Colonic mucosa (tissue), 4 donors: ENCODE results near the gene ENPP6. TPM values are rescaled to one million over a fixed set of nuclear protein-coding genes. Genes with fewer than 3 reads are reported as not detected.

Experiments used
- DNase-seq: peaks from one replicate; pipeline ENCODE4 v3.0.0-alpha.2; 2020
- H3K27ac ChIP-seq: fragments of 200-600 bp; one replicate; pipeline ENCODE4 v1.8.0; 2021
- H3K27me3 ChIP-seq: fragments of 200-600 bp; one replicate; pipeline ENCODE4 v1.8.0; 2021
- H3K36me3 ChIP-seq: fragments of 200-600 bp; one replicate; pipeline ENCODE4 v1.8.0; 2021
- H3K4me1 ChIP-seq: fragments of 200-600 bp; one replicate; pipeline ENCODE4 v1.8.0; 2021; ENCODE audit warnings: mild to moderate bottlenecking
- H3K4me3 ChIP-seq: fragments of 200-600 bp; one replicate; pipeline ENCODE4 v1.8.0; 2021
- H3K9ac ChIP-seq, 2 donors: one replicate each; pipeline ENCODE4 v1.7.0; 2013; ENCODE audit warnings: control low read depth in 2 of 2, low read depth in 2 of 2, low read length in 2 of 2
- H3K9me3 ChIP-seq: fragments of 200-600 bp; one replicate; pipeline ENCODE4 v1.8.0; 2021
- intact Hi-C: fragments of 100-400 bp; cut with DNase I; formaldehyde crosslinking; loops from one replicate; pipeline ENCODE4 v1.14.1; 2022
- total RNA-seq, 2 donors: library from RNA; stranded (reverse); fragmentation: NEBNext Ultra II Directional in 1 of 2; extraction: Animal tissue kit (Norgen Biotek cat#: 25700) in 1 of 2; gene quantifications; one replicate each; pipeline ENCODE4 v1.2.1, GENCODE V29; 2021
- TF ChIP-seq, protein P1 (sequence below): fragments of 200-600 bp; IDR thresholded peaks from one replicate; pipeline ENCODE4 v1.8.0; 2022; ENCODE audit warnings: antibody characterized with exemption, mild to moderate bottlenecking
- donor health status: healthy.
- donor health status: DM: no; HTN: no; CAD: no.
- donor health status: DM: no; HTN: no; CAD: no.

ENPP6 gene
- total RNA-seq, 2 donors from 2014 or later: 0.27 to 0.53 TPM

DNA sequence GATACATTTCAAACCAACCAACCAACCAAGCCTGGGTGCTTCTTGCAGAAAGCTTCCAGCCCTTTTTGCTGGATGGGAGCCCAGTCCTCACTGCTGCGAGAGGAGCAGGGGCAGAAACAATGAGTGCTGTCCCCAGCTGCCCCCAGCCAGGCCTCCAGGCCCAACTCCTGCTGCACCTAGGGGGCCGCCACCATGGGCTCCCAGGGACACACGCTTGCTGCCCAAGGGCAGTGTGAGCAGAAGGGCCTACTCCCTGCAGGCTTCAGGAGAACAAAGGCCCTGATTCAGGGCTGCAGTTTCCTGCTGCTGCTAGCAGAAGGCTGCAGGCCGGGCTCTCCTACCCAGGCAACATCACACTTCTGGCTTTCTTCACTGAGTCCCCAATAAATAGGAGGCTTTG lies 37.7 kb upstream of the ENPP6 start:
- Histone ChIP-seq H3K36me3 (no peaks in the 10 kb centered on the region), H3K27ac (no peak overlapping the region), H3K4me3 (no peak overlapping the region), H3K27me3 (no peaks in the 10 kb centered on the region), H3K9ac (no peak overlapping the region), H3K4me1 (no peaks in the 10 kb centered on the region), H3K9me3 (no peaks in the 10 kb centered on the region)
- intact Hi-C loops: no loop called here
- DNase-seq: no peak
- TF ChIP-seq, protein P1, sequence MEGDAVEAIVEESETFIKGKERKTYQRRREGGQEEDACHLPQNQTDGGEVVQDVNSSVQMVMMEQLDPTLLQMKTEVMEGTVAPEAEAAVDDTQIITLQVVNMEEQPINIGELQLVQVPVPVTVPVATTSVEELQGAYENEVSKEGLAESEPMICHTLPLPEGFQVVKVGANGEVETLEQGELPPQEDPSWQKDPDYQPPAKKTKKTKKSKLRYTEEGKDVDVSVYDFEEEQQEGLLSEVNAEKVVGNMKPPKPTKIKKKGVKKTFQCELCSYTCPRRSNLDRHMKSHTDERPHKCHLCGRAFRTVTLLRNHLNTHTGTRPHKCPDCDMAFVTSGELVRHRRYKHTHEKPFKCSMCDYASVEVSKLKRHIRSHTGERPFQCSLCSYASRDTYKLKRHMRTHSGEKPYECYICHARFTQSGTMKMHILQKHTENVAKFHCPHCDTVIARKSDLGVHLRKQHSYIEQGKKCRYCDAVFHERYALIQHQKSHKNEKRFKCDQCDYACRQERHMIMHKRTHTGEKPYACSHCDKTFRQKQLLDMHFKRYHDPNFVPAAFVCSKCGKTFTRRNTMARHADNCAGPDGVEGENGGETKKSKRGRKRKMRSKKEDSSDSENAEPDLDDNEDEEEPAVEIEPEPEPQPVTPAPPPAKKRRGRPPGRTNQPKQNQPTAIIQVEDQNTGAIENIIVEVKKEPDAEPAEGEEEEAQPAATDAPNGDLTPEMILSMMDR: no peak

DNA sequence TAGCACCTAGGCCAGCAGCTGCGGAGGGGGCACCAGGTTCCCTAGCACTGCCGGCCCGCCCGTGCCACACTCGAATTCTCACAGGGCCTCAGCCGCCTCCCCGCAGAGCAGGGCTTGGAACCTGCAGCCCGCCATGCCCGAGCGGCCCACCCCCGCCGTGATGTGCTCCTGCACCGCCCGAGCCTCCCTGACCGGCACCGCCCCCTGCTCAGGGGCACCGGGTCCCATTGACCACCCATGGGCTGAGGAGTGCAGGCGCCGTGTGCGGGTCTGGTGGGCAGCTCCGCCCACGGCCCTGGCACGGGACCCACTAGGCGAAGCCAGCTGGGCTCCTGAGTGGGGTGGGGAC lies 35.4 kb upstream of the ENPP6 start:
- H3K27ac ChIP-seq: no peak overlapping the region
- H3K27me3 ChIP-seq: no peaks in the 10 kb centered on the region
- H3K36me3 ChIP-seq: no peaks in the 10 kb centered on the region
- H3K4me1 ChIP-seq: no peaks in the 10 kb centered on the region
- intact Hi-C loops: no loop called here
- H3K9me3 ChIP-seq: no peaks in the 10 kb centered on the region
- no peak for DNase-seq
- no peak overlapping the region for H3K9ac ChIP-seq
- no peak overlapping the region for H3K4me3 ChIP-seq
- TF ChIP-seq, protein P1: no peak

DNA sequence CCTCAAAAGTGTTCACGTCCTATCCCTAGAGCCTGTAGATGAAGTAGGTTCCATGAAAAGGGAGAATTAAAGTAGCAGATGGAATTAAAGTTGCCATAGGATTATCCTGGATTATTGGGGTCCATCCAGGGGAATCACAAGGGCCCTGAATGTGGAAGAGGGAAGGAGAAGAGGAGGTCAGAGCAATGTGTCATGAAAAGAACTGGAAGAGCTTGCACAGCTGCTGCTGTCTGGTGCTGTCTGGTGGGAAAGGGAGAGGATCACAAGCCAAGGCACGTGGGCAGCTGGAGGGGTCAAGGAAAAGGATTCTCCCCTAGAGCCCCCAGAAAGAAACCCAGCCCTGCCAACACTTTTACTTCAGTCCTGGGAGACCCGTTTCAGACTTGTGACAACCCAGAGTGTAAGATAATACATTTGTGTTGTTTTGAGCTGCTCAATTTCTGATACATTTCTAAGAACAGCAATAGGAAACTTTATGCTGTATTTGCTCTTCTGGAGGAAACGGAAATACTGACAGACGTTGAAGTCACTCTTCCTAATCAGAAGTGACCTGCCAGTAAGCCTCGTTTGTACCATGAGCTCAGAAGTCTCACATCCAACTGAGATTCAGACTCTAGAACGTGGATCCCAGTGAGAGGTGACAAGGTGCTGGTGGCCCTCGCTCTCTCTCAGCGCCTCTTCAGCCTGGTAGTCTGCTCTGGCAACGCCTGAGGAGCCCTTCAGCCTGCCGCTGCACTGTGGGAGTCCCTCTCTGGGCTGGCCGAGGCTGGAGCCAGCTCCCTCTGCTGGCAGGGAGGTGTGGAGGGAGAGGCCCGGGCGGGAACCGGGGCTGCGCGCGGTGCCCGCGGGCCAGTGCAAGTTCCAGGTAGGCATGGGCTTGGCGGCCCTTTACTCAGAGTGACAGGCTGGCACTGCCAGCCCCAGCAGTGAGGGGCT lies 34.7 kb upstream of the ENPP6 start:
- no peak for DNase-seq
- Histone ChIP-seq H3K9me3 (no peaks in the 10 kb centered on the region), H3K4me3 (no peak overlapping the region), H3K27me3 (no peaks in the 10 kb centered on the region), H3K9ac (no peak overlapping the region), H3K4me1 (no peaks in the 10 kb centered on the region), H3K36me3 (no peaks in the 10 kb centered on the region), H3K27ac (no peak overlapping the region)
- intact Hi-C loops: no loop called here
- TF ChIP-seq, protein P1: no peak

DNA sequence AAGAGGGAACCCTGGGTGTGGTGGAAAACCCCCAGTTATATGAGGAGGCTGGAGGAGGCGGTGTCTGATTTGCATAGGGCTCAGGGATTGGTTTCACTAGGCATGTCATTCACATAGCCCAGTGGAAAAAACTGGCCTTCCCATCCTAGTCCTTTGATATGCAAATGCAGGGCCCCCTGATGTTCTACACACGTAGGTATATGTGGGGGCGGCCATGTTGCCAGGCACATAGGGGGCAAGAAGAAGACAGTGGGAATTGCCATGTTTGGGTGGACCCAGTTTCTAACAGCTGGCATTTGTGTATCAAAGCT lies 34.0 kb upstream of the ENPP6 start:
- intact Hi-C loops: no loop called here
- H3K9me3 ChIP-seq: no peaks in the 10 kb centered on the region
- no peaks in the 10 kb centered on the region for H3K4me1 ChIP-seq
- H3K36me3 ChIP-seq: no peaks in the 10 kb centered on the region
- no peak overlapping the region for H3K9ac ChIP-seq
- H3K27ac ChIP-seq: no peak overlapping the region
- H3K4me3 ChIP-seq: no peak overlapping the region
- no peak for DNase-seq
- H3K27me3 ChIP-seq: no peaks in the 10 kb centered on the region
- TF ChIP-seq, protein P1: no peak

DNA sequence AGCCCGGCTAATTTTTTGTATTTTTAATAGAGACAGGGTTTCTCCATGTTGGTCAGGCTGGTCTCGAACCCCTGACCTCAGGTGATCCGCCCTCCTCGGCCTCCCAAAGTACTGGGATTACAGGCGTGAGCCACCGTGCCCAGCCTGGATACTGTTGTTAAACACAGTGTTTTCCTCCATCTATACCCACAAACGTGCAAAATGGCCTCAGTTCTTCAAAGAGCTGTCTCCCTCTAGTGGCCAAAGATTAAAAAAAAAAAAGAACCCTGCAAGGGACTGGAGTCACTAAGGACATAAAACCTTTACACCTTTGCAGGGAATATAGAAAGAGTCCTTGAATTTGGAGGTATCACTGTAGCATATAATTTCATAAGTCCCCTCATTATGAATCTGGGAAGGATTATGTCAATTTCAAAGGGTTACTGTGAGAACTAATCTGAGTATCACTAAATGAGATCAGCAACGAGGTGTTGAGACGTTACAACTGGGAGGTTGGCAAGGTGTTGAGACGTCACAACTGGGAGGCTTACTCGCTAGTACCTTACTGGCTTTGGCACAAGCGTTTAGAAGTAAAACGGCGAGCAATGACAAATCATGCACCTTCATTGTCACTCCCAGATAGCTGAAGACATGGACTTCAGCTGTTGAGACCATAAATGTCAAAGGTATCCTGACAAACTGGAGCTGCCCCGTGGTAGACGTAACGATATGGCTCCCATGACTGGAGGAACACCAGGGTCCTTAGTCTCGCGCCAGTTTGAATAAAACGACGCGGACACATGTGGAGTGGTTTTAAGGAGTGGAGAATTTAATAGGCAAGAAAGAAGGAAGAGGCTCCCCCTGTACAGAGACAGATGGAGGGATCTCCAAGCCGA lies 33.4 kb upstream of the ENPP6 start:
- no peaks in the 10 kb centered on the region for H3K36me3 ChIP-seq
- no peak overlapping the region for H3K9ac ChIP-seq
- TF ChIP-seq, protein P1: peak; percentile 59
- no peak overlapping the region for H3K27ac ChIP-seq
- H3K4me3 ChIP-seq: no peak overlapping the region
- intact Hi-C loops: no loop called here
- no peaks in the 10 kb centered on the region for H3K9me3 ChIP-seq
- H3K27me3 ChIP-seq: no peaks in the 10 kb centered on the region
- DNase-seq: no peak
- H3K4me1 ChIP-seq: no peaks in the 10 kb centered on the region
